HFFc6 (cell line): ENCODE results near the gene THEM4. TPM values are rescaled to one million over a fixed set of nuclear protein-coding genes. Genes with fewer than 3 reads are reported as not detected.

Experiments
- DNase-seq: peaks from one replicate; pipeline ENCODE4 v3.0.0-alpha.2; 2018
- H3K27ac Mint-ChIP-seq: 2 replicates; pipeline ENCODE4 v1.8.0; 2020; ENCODE audit warnings: mild to moderate bottlenecking, mixed read lengths
- H3K27me3 Mint-ChIP-seq: 2 replicates; pipeline ENCODE4 v1.8.0; 2021; ENCODE audit warnings: mild to moderate bottlenecking, moderate library complexity, mixed read lengths; ENCODE audit not compliant: insufficient read depth
- H3K36me3 Mint-ChIP-seq: 2 replicates; pipeline ENCODE4 v1.8.0; 2021; ENCODE audit warnings: low read depth, mixed read lengths
- H3K4me1 Mint-ChIP-seq: 2 replicates; pipeline ENCODE4 v1.8.0; 2020; ENCODE audit warnings: low read depth, mixed read lengths
- H3K4me3 Mint-ChIP-seq: 2 replicates; pipeline ENCODE4 v1.8.0; 2020; ENCODE audit warnings: mild to moderate bottlenecking, moderate library complexity, mixed read lengths
- H3K9me3 Mint-ChIP-seq: 2 replicates; pipeline ENCODE4 v1.8.0; 2020; ENCODE audit warnings: mild to moderate bottlenecking, mixed read lengths
- CTCF ChIP-seq: fragments of 200-600 bp; sonication (generic); IDR thresholded peaks from 2 replicates; pipeline ENCODE4 v1.5.0; 2021; ENCODE audit warnings: antibody characterized with exemption, mild to moderate bottlenecking
- total RNA-seq, 6 experiments: library from RNA; stranded (reverse); fragmentation: NEBNext Ultra II Directional; extraction: Animal tissue kit (Norgen Biotek cat#: 25700); gene quantifications; 2 replicates in 1 of 6; 3 replicates in 5 of 6; pipeline ENCODE4 v1.2.3, GENCODE V29; 2021

THEM4 gene
- total RNA-seq, 6 experiments from 2014 or later: 8.0 to 10.1 (median 9.3) TPM

- Mint-ChIP-seq H3K4me3 (no peak overlapping the region), H3K27ac (no peak overlapping the region), H3K27me3 (no peaks in the 10 kb centered on the region), H3K36me3 (no peaks in the 10 kb centered on the region), H3K9me3 (no peaks in the 10 kb centered on the region), H3K4me1 (peaks cover 29% of the 10 kb centered on the region)
- DNase-seq: no peak
- no peak for TF ChIP-seq CTCF
Observed at GRCh38 chr1:151939779-151940178, 30.5 kb upstream of the THEM4 start.

GRCh38 chr1:151939141-151939540 is 29.8 kb upstream of the THEM4 start:
- Mint-ChIP-seq H3K4me3 (no peak overlapping the region), H3K36me3 (no peaks in the 10 kb centered on the region), H3K4me1 (peaks cover 23% of the 10 kb centered on the region), H3K9me3 (no peaks in the 10 kb centered on the region), H3K27me3 (no peaks in the 10 kb centered on the region), H3K27ac (no peak overlapping the region)
- no peak for DNase-seq
- no peak for TF ChIP-seq CTCF

- DNase-seq: no peak
- Mint-ChIP-seq H3K9me3 (no peaks in the 10 kb centered on the region), H3K27ac (no peak overlapping the region), H3K4me1 (peaks cover 18% of the 10 kb centered on the region), H3K36me3 (no peaks in the 10 kb centered on the region), H3K4me3 (no peak overlapping the region), H3K27me3 (no peaks in the 10 kb centered on the region; the same call in 1 of the 2 replicates)
- no peak for TF ChIP-seq CTCF
Observed at GRCh38 chr1:151936653-151937052, 27.3 kb upstream of the THEM4 start.

- Mint-ChIP-seq H3K9me3 (no peaks in the 10 kb centered on the region), H3K4me1 (peaks cover 12% of the 10 kb centered on the region), H3K4me3 (no peak overlapping the region), H3K27ac (no peak overlapping the region), H3K27me3 (peaks cover under 1% of the 10 kb centered on the region), H3K36me3 (no peaks in the 10 kb centered on the region)
- TF ChIP-seq CTCF: no peak
- no peak for DNase-seq
Observed at GRCh38 chr1:151935894-151936602, 26.7 kb upstream of the THEM4 start.

GRCh38 chr1:151935154-151935553 is 25.8 kb upstream of the THEM4 start:
- Mint-ChIP-seq H3K27me3 (peaks cover 2% of the 10 kb centered on the region), H3K4me1 (peaks cover 7% of the 10 kb centered on the region), H3K9me3 (no peaks in the 10 kb centered on the region), H3K4me3 (no peak overlapping the region), H3K27ac (no peak overlapping the region), H3K36me3 (no peaks in the 10 kb centered on the region)
- no peak for TF ChIP-seq CTCF
- DNase-seq: no peak
